Measurements from ENCODE around the gene CCDC50. TPM values are rescaled to one million over a fixed set of nuclear protein-coding genes. Genes with fewer than 3 reads are reported as not detected.

Gene CCDC50
- total and polyA plus RNA-seq, 2 donors (not counting 3 experiments of a cell fraction or from before 2014, with no cell fraction given): 44.4 to 137 TPM

GRCh38 chr3:191340351-191340750 lies 11.2 kb downstream of the CCDC50 start:
- H3K36me3 ChIP-seq (ENCODE audit: control insufficient read depth in 2 of 2, extremely low read depth in 1 of 2, insufficient read depth in 2 of 2, low read length in 2 of 2): peaks cover 0 to 1% of the 10 kb centered on the region in 2 experiments
- POLR2A ChIA-PET: no interaction called here
- peaks cover 99% of the 10 kb centered on the region for H3K79me2 ChIP-seq (ENCODE audit: control insufficient read depth, insufficient read depth, low read length)
- no peak overlapping the region for H3K4me3 ChIP-seq (replicated peaks in 1 of 3; ENCODE audit: insufficient read depth in 1 of 3, low read depth in 1 of 3, low read length in 3 of 3)
- intact Hi-C loops (cut with micrococcal nuclease): no loop called here
- H3K4me2 ChIP-seq (ENCODE audit: insufficient read depth, low read length): no peak overlapping the region
- H3K4me1 ChIP-seq (ENCODE audit: control insufficient read depth, extremely low read depth, insufficient read depth, low read length): peaks cover 48% of the 10 kb centered on the region
- TF ChIP-seq POLR2AphosphoS5 (IDR thresholded peaks at IDR 0.05; ENCODE audit: insufficient read depth, low read depth, low read length) (no peak), MYC (IDR thresholded peaks at IDR 0.05; ENCODE audit: low read depth, low read length) (no peak), JUN (IDR thresholded peaks at IDR 0.05; ENCODE audit: borderline replicate concordance, insufficient read depth, insufficient read length, low read depth) (no peak), CTCF (IDR thresholded peaks at IDR 0.05; ENCODE audit: extremely low read depth in 1 of 2, insufficient read depth in 1 of 2, low read depth in 1 of 2, low read length in 2 of 2) (no peak), MAX (IDR thresholded peaks at IDR 0.05; ENCODE audit: insufficient read depth, insufficient read length) (no peak)
- H2AFZ ChIP-seq (ENCODE audit: low read depth, low read length): no peak overlapping the region
- no peaks in the 10 kb centered on the region for H3K9me3 ChIP-seq (replicated peaks; ENCODE audit: control insufficient read depth, insufficient read depth, low read length)
- CTCF ChIA-PET: interaction anchor here (1.0 to 2.8 kb wide), 3 partner anchors 7 to 204 kb away, joined by 3 to 11 read pairs (median 3); no protein-coding TSS in a partner anchor
- no peak overlapping the region for H3K9ac ChIP-seq (replicated peaks; ENCODE audit: extremely low read depth, insufficient read depth, low read length)
- no peak for DNase-seq (ENCODE audit: low read depth, low spot score)
- H3K9me1 ChIP-seq (replicated peaks; ENCODE audit: control insufficient read depth, extremely low read depth, insufficient read depth, low read length): no peaks in the 10 kb centered on the region
- dilution Hi-C loops (cut with MboI; ENCODE audit: extremely low pct_ligation_motif_present, low sequenced_read_pairs): no loop called here
- no TSS peak for BruUV-seq (replicated peaks)
- no peaks in the 10 kb centered on the region for H3K27me3 ChIP-seq (ENCODE audit: control insufficient read depth in 2 of 2, insufficient read depth in 2 of 2, low read length in 2 of 2)
- FAIRE-seq: no peak
- peaks cover 2% of the 10 kb centered on the region for H4K20me1 ChIP-seq (replicated peaks; ENCODE audit: control insufficient read depth, extremely low read depth, insufficient read depth, low read length)
- H3K27ac ChIP-seq (ENCODE audit: insufficient read depth, low read depth, low read length): no peak overlapping the region

GRCh38 chr3:191340966-191341365 lies 11.8 kb downstream of the CCDC50 start:
- Histone ChIP-seq H3K27ac (ENCODE audit: insufficient read depth, low read depth, low read length) (no peak overlapping the region), H3K9me3 (replicated peaks; ENCODE audit: control insufficient read depth, insufficient read depth, low read length) (no peaks in the 10 kb centered on the region), H3K79me2 (ENCODE audit: control insufficient read depth, insufficient read depth, low read length) (peaks cover 99% of the 10 kb centered on the region), H3K9me1 (replicated peaks; ENCODE audit: control insufficient read depth, extremely low read depth, insufficient read depth, low read length) (no peaks in the 10 kb centered on the region), H3K27me3 (ENCODE audit: control insufficient read depth in 2 of 2, insufficient read depth in 2 of 2, low read length in 2 of 2) (no peaks in the 10 kb centered on the region), H4K20me1 (replicated peaks; ENCODE audit: control insufficient read depth, extremely low read depth, insufficient read depth, low read length) (peaks cover 2% of the 10 kb centered on the region), H3K36me3 (ENCODE audit: control insufficient read depth in 2 of 2, extremely low read depth in 1 of 2, insufficient read depth in 2 of 2, low read length in 2 of 2) (peaks cover 0 to 2% of the 10 kb centered on the region in 2 experiments), H2AFZ (ENCODE audit: low read depth, low read length) (no peak overlapping the region), H3K4me2 (ENCODE audit: insufficient read depth, low read length) (no peak overlapping the region), H3K4me1 (ENCODE audit: control insufficient read depth, extremely low read depth, insufficient read depth, low read length) (peaks cover 42% of the 10 kb centered on the region), H3K4me3 (replicated peaks in 1 of 3; ENCODE audit: insufficient read depth in 1 of 3, low read depth in 1 of 3, low read length in 3 of 3) (no peak overlapping the region), H3K9ac (replicated peaks; ENCODE audit: extremely low read depth, insufficient read depth, low read length) (no peak overlapping the region)
- dilution Hi-C loops (cut with MboI; ENCODE audit: extremely low pct_ligation_motif_present, low sequenced_read_pairs) (no loop called here), intact Hi-C loops (cut with micrococcal nuclease) (no loop called here)
- TF ChIP-seq EZH2 (IDR thresholded peaks at IDR 0.05; ENCODE audit: borderline replicate concordance, low read depth, low read length, severe bottlenecking) (no peak), POLR2A (IDR thresholded peaks at IDR 0.05; ENCODE audit: low read depth, low read length) (no peak), MAX (IDR thresholded peaks at IDR 0.05; ENCODE audit: insufficient read depth, insufficient read length) (no peak), MYC (IDR thresholded peaks at IDR 0.05; ENCODE audit: low read depth, low read length) (no peak), FOS (IDR thresholded peaks at IDR 0.05; ENCODE audit: borderline replicate concordance, insufficient read depth, low read length) (no peak), GATA2 (IDR thresholded peaks at IDR 0.05; ENCODE audit: insufficient read depth, insufficient read length, low read depth, low read length) (no peak)
- FAIRE-seq: no peak
- ChIA-PET CTCF (interaction anchor here (1.0 to 2.8 kb wide), 3 partner anchors 8 to 205 kb away, joined by 3 to 11 read pairs (median 3); no protein-coding TSS in a partner anchor), POLR2A (no interaction called here)
- DNase-seq (ENCODE audit: low read depth, low spot score): no peak
- no TSS peak for BruUV-seq (replicated peaks)

Measured in endothelial cell of umbilical vein (primary cell).